K562 (cell line): ENCODE results near the gene SMARCA1. TPM values are rescaled to one million over a fixed set of nuclear protein-coding genes. Genes with fewer than 3 reads are reported as not detected.
A peak's percentile ranks its signal among the peaks of the same experiment; 100 is the strongest.

ENCODE experiments used
- CBX1 ChIP-seq: sonication (generic); IDR thresholded peaks from 2 replicates; pipeline ENCODE4 v1.6.1; 2016; ENCODE audit warnings: antibody characterized with exemption, low read depth, mild to moderate bottlenecking
- CEBPB ChIP-seq: fragments of 450-650 bp; IDR thresholded peaks from 2 replicates; pipeline ENCODE4 v1.6.1; 2016; ENCODE audit warnings: missing genetic modification characterization, missing compliant biosample characterization
- CGGBP1 ChIP-seq: fragments of 250-450 bp; sonication (Bioruptor Pico); IDR thresholded peaks from 2 replicates; pipeline ENCODE4 v1.9.0; 2021; ENCODE audit warnings: mild to moderate bottlenecking
- CHD2 ChIP-seq: IDR thresholded peaks from 2 replicates; pipeline ENCODE4 v1.6.1; 2011; ENCODE audit warnings: low read depth, low read length
- NONO ChIP-seq, 2 experiments: fragments of 200-400 bp in 1 of 2; fragments of 450-650 bp in 1 of 2; formaldehyde crosslinking in 1 of 2; IDR thresholded peaks; 2 replicates each; pipeline ENCODE4 v1.6.1; 2017; ENCODE audit warnings: low read depth in 2 of 2, mild to moderate bottlenecking in 2 of 2, moderate library complexity in 2 of 2, low read length in 1 of 2
- TCF7 ChIP-seq: sonication (generic); IDR thresholded peaks from 2 replicates; pipeline ENCODE4 v1.6.1; 2016; ENCODE audit warnings: antibody characterized with exemption, borderline replicate concordance
- VEZF1 ChIP-seq: fragments of 200-800 bp; sonication (Bioruptor generic); IDR thresholded peaks from 2 replicates; pipeline ENCODE4 v1.6.1; 2017; ENCODE audit warnings: missing genetic modification characterization, missing compliant biosample characterization
- ZEB2 ChIP-seq: fragments of 450-650 bp; IDR thresholded peaks from 2 replicates; pipeline ENCODE4 v1.6.1; 2016
- ZNF695 ChIP-seq: fragments of 450-650 bp; formaldehyde crosslinking; IDR thresholded peaks from 2 replicates; pipeline ENCODE4 v1.4.0; 2020; ENCODE audit warnings: mild to moderate bottlenecking, moderate library complexity
- ZNF785 ChIP-seq: fragments of 250-450 bp; sonication (Bioruptor Pico); IDR thresholded peaks from 2 replicates; pipeline ENCODE4 v1.4.0; 2020; ENCODE audit warnings: mild to moderate bottlenecking
- polyA plus RNA-seq, 8 experiments: library from polyadenylated mRNA; depleted of rRNA in 4 of 8; stranded (reverse) in 5 of 8; unstranded in 3 of 8; fragments of >200 nt; fragmentation: Nextera tagmentation in 2 of 8; fragmentation: Illumina TruSeq in 1 of 8; extraction: Ambion mirVana in 2 of 8; extraction: Trizol in 1 of 8; gene quantifications; 2 replicates each; pipeline versions ENCODE4 v1.2.1 to v1.2.3, GENCODE V29; 2011 to 2014; ENCODE audit warnings: inconsistent platforms in 1 of 8, missing spikeins in 1 of 8
- total RNA-seq, 7 experiments: library from RNA; depleted of rRNA in 6 of 7; stranded (reverse); fragments of >200 nt in 6 of 7; fragmentation: Illumina TruSeq in 2 of 7; extraction: Trizol in 2 of 7; gene quantifications; 2 replicates each; pipeline versions ENCODE4 v1.2.1 to v1.2.3, GENCODE V29; 2011 to 2021; ENCODE audit warnings: low replicate concordance in 1 of 7
- TF ChIP-seq, protein P1 (sequence below), 3 experiments: fragments of 200-800 bp in 1 of 3; sonication (Bioruptor generic) in 1 of 3; sonication (generic) in 1 of 3; formaldehyde crosslinking in 1 of 3; IDR thresholded peaks; 2 replicates each; pipeline versions ENCODE4 v1.6.1 to v1.8.0; 2016 to 2022; ENCODE audit warnings: mild to moderate bottlenecking in 2 of 3, missing compliant biosample characterization in 2 of 3, missing genetic modification characterization in 2 of 3, missing genetic modification reagents in 1 of 3
- TF ChIP-seq, protein P2 (sequence below): fragments of 450-650 bp; conservative IDR thresholded peaks from 2 replicates; pipeline ENCODE4 v1.6.1; 2016; ENCODE audit warnings: missing genetic modification characterization, low read depth, mild to moderate bottlenecking, control low read depth, missing compliant biosample characterization
- TF ChIP-seq, protein P3 (sequence below), 2 experiments: fragments of 450-650 bp in 1 of 2; sonication (generic) in 1 of 2; formaldehyde crosslinking in 1 of 2; IDR thresholded peaks; 2 replicates each; pipeline versions ENCODE4 v1.7.1 to v1.9.0; 2016 to 2022; ENCODE audit warnings: inconsistent platforms in 1 of 2, mild to moderate bottlenecking in 1 of 2, missing genetic modification reagents in 1 of 2

The SMARCA1 gene
- total and polyA plus RNA-seq, 9 of the 15 experiments (the other 6 are each of a cell fraction or from before 2014, with no cell fraction given) = 0.42 to 3.0 (median 2.0) TPM

DNA sequence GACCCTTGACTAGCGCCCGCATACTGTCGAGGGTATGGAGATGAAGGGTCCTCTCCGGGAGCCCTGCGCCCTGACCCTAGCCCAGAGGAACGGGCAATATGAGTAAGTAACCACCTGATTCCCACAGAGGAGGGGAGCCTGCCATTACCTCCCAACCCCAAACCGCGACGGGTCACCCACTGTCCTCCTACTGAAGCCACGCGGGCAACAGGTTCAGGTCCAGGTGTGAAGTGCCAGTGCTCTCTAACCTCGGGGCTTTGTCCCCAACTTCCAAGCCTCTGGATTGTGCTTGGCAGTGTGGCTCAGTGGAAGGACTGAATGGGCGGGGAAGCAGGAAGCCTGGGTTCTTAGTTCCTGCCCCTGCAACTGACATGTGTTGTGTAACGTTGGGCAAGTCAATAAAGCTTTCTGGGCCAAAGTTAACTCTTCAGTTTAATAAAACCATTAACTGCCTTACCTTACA lies 17.5 kb upstream of the SMARCA1 start (continued):
- TF ChIP-seq VEZF1 (CRISPR knock-in tag) (peak; percentile 59; the same call in 1 of the 2 replicates), CBX1 (no peak), ZEB2 (no peak), NONO (IDR thresholded peaks at IDR 0.05; ENCODE audit: low read depth in 2 of 2, low read length in 1 of 2) (no peak), CGGBP1 (CRISPR knock-in tag) (no peak), ZNF695 (CRISPR knock-in tag) (no peak), CEBPB (tag) (peak; percentile 27; the same call in 1 of the 2 replicates), ZNF785 (CRISPR knock-in tag) (no peak), TCF7 (no peak), CHD2 (no peak)
- TF ChIP-seq, protein P1, sequence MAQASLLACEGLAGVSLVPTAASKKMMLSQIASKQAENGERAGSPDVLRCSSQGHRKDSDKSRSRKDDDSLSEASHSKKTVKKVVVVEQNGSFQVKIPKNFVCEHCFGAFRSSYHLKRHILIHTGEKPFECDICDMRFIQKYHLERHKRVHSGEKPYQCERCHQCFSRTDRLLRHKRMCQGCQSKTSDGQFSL (CRISPR knock-in tag; IDR thresholded peaks at IDR 0.05) = peak; percentile 27; the same call in 1 of the 2 replicates
- TF ChIP-seq, protein P1 (tag; IDR thresholded peaks at IDR 0.05) = no peak; a peak in 1 of 4 replicates
- TF ChIP-seq, protein P2, sequence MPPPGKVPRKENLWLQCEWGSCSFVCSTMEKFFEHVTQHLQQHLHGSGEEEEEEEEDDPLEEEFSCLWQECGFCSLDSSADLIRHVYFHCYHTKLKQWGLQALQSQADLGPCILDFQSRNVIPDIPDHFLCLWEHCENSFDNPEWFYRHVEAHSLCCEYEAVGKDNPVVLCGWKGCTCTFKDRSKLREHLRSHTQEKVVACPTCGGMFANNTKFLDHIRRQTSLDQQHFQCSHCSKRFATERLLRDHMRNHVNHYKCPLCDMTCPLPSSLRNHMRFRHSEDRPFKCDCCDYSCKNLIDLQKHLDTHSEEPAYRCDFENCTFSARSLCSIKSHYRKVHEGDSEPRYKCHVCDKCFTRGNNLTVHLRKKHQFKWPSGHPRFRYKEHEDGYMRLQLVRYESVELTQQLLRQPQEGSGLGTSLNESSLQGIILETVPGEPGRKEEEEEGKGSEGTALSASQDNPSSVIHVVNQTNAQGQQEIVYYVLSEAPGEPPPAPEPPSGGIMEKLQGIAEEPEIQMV (tag) = no peak
- TF ChIP-seq, protein P3, sequence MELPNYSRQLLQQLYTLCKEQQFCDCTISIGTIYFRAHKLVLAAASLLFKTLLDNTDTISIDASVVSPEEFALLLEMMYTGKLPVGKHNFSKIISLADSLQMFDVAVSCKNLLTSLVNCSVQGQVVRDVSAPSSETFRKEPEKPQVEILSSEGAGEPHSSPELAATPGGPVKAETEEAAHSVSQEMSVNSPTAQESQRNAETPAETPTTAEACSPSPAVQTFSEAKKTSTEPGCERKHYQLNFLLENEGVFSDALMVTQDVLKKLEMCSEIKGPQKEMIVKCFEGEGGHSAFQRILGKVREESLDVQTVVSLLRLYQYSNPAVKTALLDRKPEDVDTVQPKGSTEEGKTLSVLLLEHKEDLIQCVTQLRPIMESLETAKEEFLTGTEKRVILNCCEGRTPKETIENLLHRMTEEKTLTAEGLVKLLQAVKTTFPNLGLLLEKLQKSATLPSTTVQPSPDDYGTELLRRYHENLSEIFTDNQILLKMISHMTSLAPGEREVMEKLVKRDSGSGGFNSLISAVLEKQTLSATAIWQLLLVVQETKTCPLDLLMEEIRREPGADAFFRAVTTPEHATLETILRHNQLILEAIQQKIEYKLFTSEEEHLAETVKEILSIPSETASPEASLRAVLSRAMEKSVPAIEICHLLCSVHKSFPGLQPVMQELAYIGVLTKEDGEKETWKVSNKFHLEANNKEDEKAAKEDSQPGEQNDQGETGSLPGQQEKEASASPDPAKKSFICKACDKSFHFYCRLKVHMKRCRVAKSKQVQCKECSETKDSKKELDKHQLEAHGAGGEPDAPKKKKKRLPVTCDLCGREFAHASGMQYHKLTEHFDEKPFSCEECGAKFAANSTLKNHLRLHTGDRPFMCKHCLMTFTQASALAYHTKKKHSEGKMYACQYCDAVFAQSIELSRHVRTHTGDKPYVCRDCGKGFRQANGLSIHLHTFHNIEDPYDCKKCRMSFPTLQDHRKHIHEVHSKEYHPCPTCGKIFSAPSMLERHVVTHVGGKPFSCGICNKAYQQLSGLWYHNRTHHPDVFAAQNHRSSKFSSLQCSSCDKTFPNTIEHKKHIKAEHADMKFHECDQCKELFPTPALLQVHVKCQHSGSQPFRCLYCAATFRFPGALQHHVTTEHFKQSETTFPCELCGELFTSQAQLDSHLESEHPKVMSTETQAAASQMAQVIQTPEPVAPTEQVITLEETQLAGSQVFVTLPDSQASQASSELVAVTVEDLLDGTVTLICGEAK (IDR thresholded peaks at IDR 0.05) = peak; percentile 71
- TF ChIP-seq, protein P3 (CRISPR knock-in tag; IDR thresholded peaks at IDR 0.05) = no peak
- TF ChIP-seq, all 486 proteins: peak for 9
